Measurements from ENCODE around the gene CCDC9B.

Gene CCDC9B

DNA sequence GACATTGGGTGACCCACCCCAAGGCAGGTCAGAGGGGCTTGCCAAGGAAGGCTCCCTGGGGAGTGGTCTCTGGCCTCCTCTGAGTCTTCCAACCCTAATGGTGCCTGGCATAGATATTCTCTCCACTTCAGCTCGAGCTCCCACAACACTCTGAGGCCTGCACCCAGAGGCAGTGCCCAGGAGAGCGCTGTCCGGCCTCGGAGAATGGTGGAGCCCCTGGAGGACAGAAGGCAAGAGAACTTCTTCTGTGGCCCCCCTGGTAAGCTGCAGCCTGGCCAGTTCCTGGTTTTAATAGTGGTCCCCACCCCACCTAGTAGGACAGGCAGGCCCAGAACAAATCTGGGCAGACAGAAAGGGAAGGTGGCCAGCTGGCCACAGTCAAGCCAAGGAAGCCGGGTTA, 24.3 kb upstream of the CCDC9B start:
- no peak for DNase-seq

DNA sequence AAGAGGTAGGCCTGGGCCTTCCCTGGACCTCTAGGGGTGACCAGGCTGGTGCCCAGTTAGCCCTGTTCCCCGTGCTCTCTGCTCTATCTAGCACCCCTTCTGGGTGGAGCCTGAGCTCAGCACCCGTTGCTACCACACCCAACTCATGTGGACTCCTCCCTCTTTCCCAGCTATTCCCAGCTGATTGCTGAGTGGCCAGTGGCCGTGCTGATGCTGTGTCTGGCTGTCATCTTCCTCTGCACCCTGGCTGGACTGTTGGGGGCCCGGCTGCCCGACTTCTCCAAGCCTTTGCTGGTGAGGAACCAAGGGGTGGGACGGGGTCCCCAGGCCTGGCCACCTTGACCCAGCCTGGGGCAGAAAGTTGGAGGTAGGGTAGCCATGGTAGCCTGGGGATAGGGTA, 23.5 kb upstream of the CCDC9B start:
- no peak for DNase-seq

DNA sequence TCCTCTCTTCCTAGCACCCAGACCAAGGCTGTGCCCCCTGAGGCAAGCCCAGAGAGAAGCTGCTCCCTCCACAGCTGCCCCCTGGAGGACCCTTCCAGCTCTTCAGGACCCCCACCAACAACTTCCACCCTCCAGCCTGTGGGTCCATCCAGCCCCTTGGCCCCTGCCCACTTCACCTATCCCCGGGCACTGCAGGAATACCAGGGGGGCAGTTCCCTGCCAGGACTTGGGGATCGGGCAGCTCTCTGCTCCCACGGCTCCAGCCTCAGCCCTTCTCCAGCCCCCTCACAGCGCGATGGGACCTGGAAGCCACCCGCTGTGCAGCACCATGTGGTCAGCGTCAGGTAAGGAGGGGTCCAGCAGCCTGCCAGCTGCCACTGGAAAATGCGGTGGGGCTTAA, 22.9 kb upstream of the CCDC9B start:
- no peak for DNase-seq

DNA sequence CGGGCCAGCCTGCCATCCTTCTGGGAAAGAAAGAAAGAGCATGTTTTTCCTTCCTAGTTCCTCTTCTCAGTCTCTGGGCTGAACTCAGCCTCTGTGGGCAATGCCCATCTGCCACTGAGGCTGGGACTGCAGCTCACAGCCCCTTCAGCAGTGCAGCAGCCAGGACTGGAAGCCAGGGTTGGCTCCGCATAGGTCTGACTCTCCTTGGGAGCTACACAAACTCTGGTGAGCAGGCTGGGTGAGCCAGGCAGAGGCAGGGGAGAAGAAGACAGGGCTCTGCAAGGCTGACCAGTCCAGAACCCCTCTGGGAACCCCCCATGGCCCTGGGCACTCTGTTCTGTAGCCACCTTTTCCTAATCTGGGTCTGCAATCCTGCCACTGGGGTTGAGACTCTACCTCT, 20.9 kb upstream of the CCDC9B start:
- no peak for DNase-seq

DNA sequence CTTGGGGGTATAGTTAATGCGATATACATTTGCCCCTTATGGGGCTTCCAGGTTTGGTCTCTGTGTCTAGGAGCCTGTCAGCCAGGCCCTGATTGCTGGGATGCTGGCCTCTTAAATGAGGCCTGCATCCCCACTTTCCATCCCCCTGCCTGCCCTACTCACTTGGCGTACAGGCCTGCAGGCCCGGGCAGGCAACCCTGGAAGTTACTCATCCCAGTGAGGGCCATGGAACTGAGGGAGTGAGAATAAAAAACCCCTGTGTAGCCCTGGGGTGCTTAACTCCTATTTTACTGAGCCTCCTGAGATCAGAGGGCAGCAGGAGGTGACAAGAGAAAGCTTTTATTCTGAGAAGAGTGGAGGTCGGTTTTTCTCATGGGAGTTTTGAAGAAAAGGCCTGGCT, 19.3 kb upstream of the CCDC9B start:
- no peak for DNase-seq

DNA sequence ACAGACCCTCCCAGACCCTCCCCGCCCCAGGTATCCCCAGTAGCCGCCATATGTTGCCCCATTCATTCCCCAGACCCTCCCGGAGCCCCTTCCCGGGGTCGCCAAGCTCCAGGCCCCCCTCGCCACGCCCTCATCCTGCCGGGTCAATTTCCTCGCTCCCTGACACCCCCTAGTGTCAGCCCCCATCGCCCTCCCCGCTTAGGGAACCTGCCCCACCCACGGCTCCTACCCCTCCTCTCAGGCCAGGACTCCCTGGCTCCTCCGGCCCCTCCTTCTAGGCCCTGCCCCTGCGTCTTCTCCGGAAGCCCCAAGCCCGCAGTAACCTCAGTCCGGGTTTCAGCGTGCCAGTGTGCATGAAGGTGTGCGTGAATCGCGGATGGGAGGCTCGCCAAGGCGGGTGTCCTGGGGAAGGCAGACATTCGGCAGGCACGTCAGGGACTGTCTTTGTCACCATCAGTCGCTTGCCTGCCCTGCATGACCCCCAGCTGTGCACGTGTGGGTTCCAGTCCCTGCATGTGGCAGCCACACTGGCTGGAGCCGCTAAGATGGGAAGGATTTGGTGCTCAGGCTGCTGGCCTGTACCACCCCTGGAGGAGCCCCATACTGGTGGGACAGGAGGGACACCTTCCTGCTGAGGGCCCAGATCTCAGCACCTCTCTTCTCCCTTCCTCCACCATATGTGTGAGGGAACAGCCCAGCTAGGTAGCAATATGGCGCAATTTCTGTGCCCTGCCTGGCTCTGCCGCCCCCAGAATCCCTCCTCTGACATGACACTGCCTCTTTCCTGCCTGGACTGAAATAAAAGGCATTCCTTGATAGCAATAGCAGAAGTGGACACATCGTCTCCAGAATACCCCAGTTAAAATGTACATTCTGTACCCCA, 18.0 kb upstream of the CCDC9B start:
- no peak for DNase-seq

DNA sequence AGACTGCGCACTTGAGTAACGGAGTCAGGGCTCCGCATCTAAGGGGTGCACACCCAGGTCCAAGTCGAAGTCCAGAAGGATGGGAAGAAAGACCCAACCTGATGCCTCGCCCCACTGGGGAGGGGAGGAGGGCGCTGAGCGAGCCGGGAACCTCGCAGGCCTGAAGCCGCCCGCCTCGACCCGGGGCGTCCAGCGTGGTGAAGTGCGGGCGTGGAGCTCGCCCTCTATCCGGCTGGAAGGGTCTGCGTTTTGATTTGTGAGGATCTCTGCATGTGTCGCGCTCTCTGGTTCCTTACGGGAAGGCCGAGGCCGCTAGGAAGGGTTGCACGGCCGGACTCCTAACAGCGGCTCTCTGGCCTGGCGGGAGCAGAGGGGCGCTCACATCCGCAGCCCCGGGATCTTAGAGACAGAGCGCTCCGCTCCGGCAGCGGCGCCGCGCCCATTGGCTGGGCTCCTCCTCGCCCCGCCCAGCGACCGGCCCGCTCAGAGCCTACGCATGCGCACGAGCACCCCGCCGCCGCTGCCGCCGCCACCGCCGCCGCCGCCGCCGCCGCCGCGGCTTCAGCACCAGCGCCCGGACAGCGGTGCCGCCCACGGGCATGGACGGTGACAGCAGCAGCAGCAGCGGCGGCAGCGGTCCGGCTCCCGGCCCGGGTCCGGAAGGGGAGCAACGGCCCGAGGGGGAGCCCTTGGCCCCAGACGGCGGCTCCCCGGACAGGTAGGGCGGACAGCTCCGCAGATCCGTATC, 17.2 kb upstream of the CCDC9B start, which contains the start of gene DISP2:
DISP2 (plus strand) TSS at position 497 of the 748 bp plus-strand sequence; CDS start at position 600, 103 bp downstream.
- no peak for DNase-seq

DNA sequence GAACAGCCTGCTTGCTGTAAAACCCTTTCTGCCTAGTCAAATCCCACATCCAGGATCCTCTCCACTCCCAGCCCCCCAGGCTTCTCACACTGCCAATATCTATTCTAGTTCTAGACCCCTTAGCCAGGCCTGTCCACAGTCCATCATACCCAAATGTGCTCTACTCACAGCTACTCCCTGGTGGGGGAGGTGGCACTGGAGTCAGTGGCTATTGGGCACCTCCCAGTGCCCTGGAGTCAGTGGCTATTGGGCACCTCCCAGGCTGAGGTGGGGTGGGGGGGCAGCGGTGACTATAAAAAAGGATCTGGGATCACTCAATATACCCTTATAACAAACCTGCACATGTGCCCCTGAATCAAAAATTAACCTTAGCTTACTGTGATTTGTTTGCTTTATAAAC, 16.5 kb upstream of the CCDC9B start:
- DNase-seq, result no peak

DNA sequence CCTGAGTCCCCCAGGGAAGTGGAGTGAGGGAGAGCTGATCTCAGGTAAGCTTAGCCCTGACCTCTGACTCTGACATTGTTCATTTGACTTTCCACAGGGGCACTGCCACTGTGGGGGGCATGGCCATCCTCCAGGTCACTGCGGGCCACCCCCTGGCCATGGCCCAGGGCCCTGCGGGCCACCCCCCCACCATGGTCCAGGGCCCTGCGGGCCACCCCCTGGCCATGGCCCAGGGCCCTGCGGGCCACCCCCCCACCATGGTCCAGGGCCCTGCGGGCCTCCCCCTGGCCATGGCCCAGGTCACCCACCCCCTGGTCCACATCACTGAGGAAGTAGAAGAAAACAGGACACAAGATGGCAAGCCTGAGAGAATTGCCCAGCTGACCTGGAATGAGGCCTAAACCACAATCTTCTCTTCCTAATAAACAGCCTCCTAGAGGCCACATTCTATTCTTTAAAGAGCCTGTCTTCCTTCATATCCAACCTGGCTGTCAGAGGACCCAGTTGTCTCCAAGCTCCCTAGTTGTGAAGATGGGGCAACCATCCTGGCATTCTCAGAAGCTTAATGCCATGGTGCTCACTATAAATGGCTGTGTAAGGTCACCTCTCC, 15.3 kb upstream of the CCDC9B start:
- no peak for DNase-seq

DNA sequence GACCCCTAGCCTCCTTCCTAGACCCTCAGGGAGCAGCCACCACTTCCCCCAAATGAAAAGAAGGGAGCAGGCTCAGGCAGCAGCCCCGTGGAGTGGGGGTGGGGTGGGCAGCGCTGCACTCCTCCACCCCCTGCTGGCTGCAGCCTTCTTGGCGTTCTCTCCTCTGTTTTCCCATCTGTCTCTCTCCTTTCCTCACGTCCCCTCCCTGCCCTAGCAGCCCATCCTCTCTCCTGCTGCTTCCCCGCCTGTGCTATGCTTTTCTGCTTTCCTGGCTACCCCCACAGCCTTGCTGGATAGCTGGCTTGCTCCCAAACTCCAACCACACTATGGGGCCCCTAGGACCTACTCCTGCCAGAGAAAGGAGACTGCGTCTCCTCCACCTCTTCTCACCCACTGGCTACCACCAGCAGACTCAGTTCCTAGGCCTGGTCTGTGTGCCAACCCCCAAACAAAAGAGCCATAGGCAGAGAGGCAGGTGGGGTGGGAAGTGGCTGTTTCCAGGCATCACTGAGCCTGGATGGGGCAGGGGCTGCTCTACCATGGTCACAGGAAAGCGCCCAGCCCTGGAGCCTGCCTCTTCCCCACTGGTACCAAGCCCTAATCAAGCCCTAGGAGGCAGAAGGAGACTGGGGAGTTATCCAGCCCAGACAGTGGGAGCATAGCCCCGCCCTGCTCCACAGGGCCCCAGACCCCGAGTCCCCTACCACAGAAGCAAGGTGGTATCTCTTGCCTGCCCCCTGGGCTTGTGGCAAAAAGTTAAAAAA, 13.9 kb upstream of the CCDC9B start:
- no peak for DNase-seq

DNA sequence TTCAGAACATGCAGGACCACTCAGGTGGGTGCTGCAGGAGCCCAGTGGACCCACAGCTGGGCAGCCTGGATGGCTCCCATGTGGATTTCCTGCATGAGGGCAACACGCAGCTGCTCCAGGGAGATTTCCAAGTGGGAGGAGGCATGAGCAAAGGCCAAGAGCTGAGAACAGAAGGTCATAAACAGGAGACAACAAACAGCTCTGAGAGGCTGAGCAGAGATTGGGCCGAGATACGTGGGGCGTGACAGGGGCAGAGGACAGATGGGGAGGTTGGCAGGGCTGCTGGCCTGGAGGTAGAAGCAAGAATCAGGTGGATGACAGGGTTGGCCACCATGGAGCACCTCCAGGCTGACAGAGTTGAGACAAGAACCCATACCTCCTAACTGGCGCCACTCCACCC, 13.0 kb upstream of the CCDC9B start:
- no peak for DNase-seq

DNA sequence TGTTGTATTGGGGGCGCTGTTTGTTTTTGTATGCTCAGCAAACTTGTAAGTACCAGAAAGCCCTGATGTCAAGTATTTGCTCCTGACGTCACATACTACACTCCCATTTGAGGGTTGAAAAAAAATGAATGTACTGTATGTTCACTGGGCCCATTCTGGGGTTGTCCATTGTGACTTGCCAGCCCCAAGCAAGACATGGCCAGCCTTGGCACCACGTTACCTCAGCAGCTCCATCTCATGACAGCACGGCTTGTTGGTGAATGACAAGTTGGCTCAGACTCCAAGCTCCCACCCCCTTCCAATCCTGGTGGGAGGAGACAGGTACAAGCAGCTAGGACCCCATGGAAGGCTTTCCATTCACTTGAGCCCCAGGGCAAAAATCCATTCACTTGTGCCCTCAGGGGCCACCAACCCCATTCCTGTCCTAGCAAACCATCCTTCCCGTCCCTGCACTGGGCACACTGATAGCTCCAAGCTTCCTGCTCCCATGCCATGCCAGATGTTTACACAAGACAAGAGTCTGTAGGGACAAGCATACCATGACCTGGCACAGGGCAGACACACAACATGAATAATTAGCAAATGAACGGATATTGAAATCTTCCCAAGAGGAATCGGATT, 11.7 kb upstream of the CCDC9B start:
- no peak for DNase-seq

DNA sequence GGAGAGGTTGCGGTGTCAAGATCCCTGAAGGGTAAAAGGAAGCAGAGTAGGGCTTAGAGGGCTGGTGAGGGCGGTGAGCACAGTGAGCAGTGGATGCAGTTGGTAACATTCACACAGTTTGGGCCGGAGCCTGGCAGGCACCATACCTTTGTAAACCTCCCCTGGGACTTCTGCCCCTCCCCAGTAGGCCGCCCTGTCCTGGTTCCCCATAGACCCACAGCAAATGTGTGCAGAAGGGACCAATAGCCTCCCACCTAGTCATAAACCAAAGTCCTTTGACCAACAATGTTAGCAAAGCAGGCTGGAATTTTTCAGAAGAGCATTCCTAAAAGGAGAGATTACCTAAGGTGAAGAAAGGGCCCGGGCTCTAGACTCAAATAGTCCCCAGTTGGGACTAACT, 8.4 kb upstream of the CCDC9B start:
- no peak for DNase-seq

DNA sequence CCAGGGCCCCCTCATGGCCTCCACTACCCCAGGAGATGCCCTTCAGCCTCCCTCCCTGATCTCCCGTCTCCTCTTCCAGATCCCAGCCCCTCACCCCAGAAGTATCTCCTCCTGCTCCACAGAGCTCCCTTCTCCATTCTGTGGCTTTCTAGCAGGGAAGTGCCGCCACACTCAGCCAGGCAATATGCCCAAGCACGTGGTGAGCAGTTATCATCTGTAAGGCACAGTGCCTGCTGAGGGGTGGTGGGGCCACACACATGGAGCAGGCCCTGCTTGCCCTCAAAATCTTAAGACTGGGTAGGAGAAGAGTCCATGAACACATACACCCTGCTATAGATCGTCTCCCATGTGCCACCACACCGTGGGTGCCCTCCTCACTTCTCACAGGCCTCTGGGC, 7.7 kb upstream of the CCDC9B start:
- DNase-seq, result no peak

DNA sequence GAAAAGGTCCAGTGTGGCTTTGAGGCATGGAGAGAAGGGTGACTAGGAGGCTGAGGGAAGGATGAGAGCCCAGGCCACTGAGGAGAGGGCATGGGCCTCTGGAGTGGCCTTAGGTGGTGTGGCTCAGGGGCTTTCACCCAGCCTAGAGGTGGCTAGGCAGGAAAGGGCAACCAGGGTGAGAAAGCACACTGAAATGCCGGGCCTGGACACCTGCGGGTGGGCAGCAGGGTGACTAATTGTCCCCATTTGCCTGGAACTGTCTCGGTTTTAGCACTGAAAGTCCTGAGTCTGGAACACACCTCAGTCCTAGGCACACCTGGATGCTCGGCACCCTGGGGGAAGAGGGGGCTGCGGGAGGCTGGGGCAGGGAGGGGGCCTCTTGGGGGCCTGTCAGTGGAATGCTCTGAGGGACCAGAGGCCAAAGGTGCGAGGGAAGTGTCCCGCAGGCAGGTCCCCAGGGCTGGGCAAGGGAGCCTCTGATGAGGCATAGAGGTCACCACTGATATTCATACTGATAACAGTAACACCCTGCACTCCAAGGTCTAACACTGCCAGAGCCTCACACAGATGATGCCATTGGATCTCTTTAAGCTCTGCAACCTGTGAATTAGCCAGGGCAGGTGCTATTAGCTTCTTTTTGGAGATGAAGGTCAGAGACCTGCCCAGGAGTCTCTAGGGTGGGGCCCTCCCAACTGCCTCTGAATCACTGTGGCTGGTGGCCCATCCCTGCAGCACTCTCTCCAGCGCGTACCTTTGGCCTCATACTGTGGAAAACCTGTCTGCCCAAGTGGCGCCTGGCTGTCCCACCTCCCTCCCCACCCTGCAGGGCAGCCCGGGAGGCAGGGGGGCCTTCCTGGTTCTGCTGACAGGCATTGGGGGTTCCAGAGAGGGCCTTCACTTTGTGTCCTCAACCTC, 7.1 kb upstream of the CCDC9B start:
- no peak for DNase-seq

DNA sequence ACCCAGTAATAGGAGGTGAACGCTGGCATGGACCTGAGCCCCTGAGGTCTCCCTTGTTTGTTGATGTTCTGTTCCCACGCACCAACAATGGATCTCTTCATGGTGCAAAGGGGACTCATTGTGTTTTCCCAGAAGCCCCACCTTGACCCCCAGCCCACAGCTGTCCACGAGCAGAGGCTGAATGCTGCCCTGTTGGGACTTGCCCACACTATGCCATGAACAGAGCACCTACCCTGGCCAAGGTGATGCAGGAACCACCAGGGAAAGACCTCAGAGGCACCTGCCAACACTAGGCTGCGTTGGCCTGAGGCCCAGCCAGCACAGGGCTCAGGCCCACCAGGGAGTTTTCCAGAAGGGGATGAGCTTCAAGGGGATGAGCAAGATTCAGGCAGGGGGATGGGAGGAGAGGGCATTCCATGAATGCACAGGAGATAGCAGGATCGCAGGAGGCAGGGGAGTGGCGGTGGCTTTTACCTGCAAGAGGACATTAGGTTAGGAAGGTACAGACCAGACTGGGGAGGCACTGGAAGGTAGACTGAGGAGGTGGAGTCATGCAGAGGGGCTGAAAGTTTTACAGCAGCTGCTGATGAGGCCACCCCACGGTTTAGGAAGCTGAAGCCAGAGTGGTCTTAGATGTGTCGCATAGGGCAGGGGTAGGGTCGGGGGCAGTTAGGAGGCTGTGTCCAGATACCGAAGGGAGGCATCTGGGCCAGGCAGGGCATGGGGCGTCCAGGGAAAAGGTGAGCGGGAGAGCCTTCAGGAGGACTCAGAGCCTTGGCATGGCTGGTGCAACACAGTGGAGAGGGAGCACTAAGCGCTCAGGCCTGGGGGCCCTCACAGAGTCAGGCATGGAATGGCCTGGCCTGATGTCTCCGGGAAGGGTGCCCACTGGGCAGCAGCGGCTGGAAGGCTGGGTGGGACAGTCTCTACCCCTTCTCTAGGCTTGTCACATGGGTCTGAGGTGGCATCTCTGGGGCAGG, 6.1 kb upstream of the CCDC9B start:
- DNase-seq, result no peak

DNA sequence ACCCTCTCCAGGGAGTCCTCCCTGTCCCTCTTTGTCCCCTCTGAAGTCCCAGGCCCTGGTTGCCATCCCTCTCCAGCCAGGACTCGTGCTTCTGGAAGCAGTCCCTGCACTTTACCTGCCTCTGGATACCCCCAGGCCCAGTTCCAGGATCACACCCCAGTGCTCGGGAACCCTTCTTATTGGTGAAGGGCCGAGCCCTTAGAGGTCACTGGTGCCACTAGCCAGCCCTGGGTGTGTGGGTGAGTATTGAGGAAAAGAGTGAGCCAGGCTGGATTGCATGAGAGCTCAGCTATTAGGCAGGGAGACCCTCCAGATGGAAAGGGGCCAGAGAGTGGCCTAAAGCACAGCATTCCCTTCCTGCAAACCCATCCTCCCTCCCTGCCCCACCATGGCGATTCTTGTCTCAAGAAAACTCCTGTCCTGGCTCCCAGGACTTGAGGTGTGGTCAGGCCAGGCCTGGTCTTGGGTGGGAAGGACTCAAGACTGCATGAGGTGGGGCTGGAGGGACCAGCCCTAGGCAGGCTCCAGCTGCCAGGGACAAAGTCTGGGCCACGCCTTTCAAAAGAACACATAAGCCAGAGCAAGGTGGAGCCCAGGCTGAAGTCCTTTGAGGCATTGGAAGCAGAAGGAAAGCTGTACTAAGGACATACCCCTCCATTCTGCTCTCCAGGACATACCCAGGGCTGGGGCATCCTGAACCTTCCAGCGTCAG, 5.3 kb upstream of the CCDC9B start:
- DNase-seq, result no peak

DNA sequence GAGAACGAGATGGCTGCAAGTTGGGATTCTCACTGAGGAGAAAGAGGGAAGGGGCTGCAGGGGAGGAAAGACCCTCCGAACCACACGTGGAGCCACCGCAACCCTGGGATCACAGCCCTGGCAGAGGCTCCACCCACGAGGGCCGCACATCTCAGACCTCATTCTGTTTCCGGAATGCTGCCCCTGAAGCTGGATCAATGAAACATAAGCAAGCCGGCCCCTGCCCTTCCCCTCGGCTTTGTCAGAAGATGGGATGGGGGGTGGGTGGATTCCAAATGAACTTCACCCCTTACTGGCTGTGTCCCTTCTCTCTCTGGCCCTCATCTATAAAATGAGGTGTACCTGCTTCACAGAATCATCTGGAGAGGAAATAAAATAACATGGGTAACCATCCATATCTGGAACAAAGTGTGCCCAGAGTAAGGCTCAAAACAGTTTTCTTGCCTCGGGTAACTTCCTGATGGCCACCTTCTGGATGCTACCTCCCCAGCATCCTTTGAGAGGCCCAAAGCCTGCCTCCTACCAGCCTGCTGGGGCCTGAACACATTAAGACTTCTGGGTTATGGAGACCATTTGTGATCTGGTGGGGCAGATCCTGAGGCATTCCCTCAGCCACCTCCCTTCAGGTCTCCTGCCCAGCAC, 4.6 kb upstream of the CCDC9B start:
- DNase-seq, result no peak

DNA sequence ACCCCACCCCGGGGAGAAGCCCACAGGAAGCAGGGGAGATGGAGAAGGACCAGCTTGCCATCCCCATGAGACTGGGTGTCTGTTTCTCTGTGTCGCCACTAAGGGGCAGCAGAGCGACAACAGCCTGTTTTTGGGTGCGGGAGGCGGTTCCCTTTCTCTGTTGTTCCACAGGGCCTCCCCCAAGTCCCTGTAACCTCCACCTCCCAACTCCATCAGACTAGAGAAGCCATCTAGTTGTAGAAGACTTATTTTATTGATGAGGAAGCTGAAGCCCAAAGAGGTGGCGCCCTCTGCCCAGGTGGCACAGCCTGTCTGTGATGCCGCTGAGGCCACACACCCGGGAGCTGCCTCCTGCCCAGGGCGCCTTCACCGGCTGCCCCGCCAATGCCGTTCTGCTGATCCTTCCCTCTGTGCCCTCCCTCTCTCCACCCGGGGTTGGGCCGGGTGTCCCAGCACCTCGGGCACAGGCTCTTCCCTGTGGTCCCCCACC, 3.9 kb upstream of the CCDC9B start:
- DNase-seq, result no peak
